Endodermal cell (in vitro differentiated cells): ENCODE data around the gene NUP50. TPM values are rescaled to one million over a fixed set of nuclear protein-coding genes. Genes with fewer than 3 reads are reported as not detected.

Experiments
- DNase-seq: peaks from one replicate; pipeline ENCODE4 v3.0.0-alpha.2; 2017
- H3K27ac ChIP-seq: 2 replicates; pipeline ENCODE4 v1.5.1; 2013; ENCODE audit warnings: mild to moderate bottlenecking, low read depth, low read length, moderate library complexity
- H3K27me3 ChIP-seq: 2 replicates; pipeline ENCODE4 v1.6.1; 2013; ENCODE audit warnings: mild to moderate bottlenecking, low read length, moderate library complexity; ENCODE audit not compliant: insufficient read depth, control insufficient read depth, poor library complexity, severe bottlenecking
- H3K36me3 ChIP-seq: 2 replicates; pipeline ENCODE4 v1.7.0; 2013; ENCODE audit warnings: mild to moderate bottlenecking, low read length, moderate library complexity; ENCODE audit not compliant: control insufficient read depth, insufficient read depth
- H3K4me1 ChIP-seq: one replicate; pipeline ENCODE4 v1.7.0; 2013; ENCODE audit warnings: low read length; ENCODE audit not compliant: control insufficient read depth, insufficient read depth
- H3K4me3 ChIP-seq: 2 replicates; pipeline ENCODE4 v1.5.1; 2013; ENCODE audit warnings: mild to moderate bottlenecking, low read length, moderate library complexity
- H3K9ac ChIP-seq: 2 replicates; pipeline ENCODE4 v1.6.1; 2013; ENCODE audit warnings: mild to moderate bottlenecking, low read length, moderate library complexity; ENCODE audit not compliant: poor library complexity, severe bottlenecking; ENCODE audit errors: extremely low read depth
- H3K9me3 ChIP-seq: 2 replicates; pipeline ENCODE4 v1.6.1; 2013; ENCODE audit warnings: mild to moderate bottlenecking, low read length, moderate library complexity; ENCODE audit not compliant: control insufficient read depth
- H3K27ac Mint-ChIP-seq: 2 replicates; pipeline ENCODE4 v1.8.0; 2020; ENCODE audit warnings: mixed read lengths
- H3K27me3 Mint-ChIP-seq: 2 replicates; pipeline ENCODE4 v1.8.0; 2021; ENCODE audit warnings: mild to moderate bottlenecking, mixed read lengths; ENCODE audit not compliant: insufficient read depth
- H3K36me3 Mint-ChIP-seq: 2 replicates; pipeline ENCODE4 v1.8.0; 2020; ENCODE audit warnings: low read depth, mixed read lengths
- H3K4me1 Mint-ChIP-seq: 2 replicates; pipeline ENCODE4 v1.8.0; 2020; ENCODE audit warnings: mixed read lengths
- H3K4me3 Mint-ChIP-seq: 2 replicates; pipeline ENCODE4 v1.8.0; 2020; ENCODE audit warnings: mild to moderate bottlenecking, moderate library complexity, mixed read lengths
- H3K9me3 Mint-ChIP-seq: 2 replicates; pipeline ENCODE4 v1.8.0; 2020; ENCODE audit warnings: mild to moderate bottlenecking, mixed read lengths
- WGBS, 2 experiments: methylation state at CpG; one replicate each; pipeline versions ENCODE4 v1.1.5 to v1.1.7; 2013; ENCODE audit warnings: missing lambda C conversion rate in 2 of 2, mixed read lengths in 1 of 2; ENCODE audit not compliant: insufficient coverage in 1 of 2, insufficient read length in 1 of 2; 5-methylcytosine and 5-hydroxymethylcytosine counted together
- total RNA-seq, 2 donors: library from RNA; stranded (reverse); fragmentation: NEBNext Ultra II Directional in 1 of 2; extraction: Animal tissue kit (Norgen Biotek cat#: 25700) in 1 of 2; gene quantifications; 2 replicates in 1 of 2; 3 replicates in 1 of 2; pipeline ENCODE4 v1.2.1, GENCODE V29; 2021
- TF ChIP-seq, protein P1 (sequence below): fragments of 200-600 bp; sonication (generic); conservative IDR thresholded peaks from 2 replicates; pipeline ENCODE4 v1.5.0; 2021; ENCODE audit warnings: antibody characterized with exemption, mild to moderate bottlenecking

NUP50 gene
- total RNA-seq, 2 donors from 2014 or later, result 101 to 115 TPM

DNA sequence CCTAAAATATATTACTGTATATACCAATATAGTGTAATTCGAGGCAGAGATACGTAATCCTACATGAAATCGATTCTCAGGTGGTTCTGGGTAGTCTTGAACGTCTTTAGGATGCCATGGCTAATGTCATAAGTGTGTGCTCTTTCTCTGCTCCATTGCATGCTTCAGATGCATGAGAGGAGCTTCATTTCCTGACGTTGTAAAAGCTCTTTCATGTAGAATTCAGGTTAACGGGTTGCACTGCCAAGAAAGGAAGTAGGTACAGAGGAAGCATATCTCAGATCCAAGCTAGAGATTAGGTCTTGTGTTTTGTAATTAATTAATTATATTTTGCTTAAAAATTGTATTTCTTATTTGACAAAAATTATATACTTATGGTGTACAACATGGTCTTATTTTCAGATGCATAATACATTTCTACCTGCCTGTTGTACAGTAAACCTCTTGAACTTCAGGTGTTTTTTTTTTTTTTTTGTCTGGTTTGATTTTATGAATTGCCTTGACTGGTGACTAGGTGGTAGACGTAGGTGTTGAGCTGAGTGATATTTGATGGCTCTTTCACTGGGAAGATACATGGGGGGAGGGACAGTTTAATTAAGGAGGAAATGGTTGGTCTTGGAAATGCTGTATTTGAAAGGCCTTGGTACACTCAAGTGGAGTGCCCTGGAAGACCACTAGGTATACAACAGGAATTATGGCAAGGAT is 9.3 kb downstream of the NUP50 start:
- Histone ChIP-seq H3K9ac (no peak overlapping the region), H3K36me3 (peaks cover 99% of the 10 kb centered on the region), H3K9me3 (no peaks in the 10 kb centered on the region), H3K27ac (no peak overlapping the region), H3K4me3 (no peak overlapping the region), H3K4me1 (peaks cover 5% of the 10 kb centered on the region), H3K27me3 (no peaks in the 10 kb centered on the region)
- Mint-ChIP-seq H3K4me1 (no peaks in the 10 kb centered on the region), H3K9me3 (no peaks in the 10 kb centered on the region), H3K36me3 (peaks cover 82% of the 10 kb centered on the region), H3K27me3 (no peaks in the 10 kb centered on the region), H3K4me3 (no peak overlapping the region), H3K27ac (no peak overlapping the region)
- TF ChIP-seq, protein P1, sequence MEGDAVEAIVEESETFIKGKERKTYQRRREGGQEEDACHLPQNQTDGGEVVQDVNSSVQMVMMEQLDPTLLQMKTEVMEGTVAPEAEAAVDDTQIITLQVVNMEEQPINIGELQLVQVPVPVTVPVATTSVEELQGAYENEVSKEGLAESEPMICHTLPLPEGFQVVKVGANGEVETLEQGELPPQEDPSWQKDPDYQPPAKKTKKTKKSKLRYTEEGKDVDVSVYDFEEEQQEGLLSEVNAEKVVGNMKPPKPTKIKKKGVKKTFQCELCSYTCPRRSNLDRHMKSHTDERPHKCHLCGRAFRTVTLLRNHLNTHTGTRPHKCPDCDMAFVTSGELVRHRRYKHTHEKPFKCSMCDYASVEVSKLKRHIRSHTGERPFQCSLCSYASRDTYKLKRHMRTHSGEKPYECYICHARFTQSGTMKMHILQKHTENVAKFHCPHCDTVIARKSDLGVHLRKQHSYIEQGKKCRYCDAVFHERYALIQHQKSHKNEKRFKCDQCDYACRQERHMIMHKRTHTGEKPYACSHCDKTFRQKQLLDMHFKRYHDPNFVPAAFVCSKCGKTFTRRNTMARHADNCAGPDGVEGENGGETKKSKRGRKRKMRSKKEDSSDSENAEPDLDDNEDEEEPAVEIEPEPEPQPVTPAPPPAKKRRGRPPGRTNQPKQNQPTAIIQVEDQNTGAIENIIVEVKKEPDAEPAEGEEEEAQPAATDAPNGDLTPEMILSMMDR, result no peak
- no peak for DNase-seq
- 95 to 98% methylated on average over 4 to 7 of the region's 7 CpGs for WGBS, 2 experiments

- WGBS, 2 experiments, result 94 to 98% methylated on average over 5 to 9 of the region's 9 CpGs
- Histone ChIP-seq H3K9me3 (peaks cover 9% of the 10 kb centered on the region), H3K4me3 (no peak overlapping the region), H3K27me3 (no peaks in the 10 kb centered on the region), H3K36me3 (peaks cover 92% of the 10 kb centered on the region), H3K9ac (no peak overlapping the region), H3K27ac (no peak overlapping the region), H3K4me1 (peaks cover 5% of the 10 kb centered on the region)
- no peak for DNase-seq
- Mint-ChIP-seq H3K36me3 (peaks cover 87% of the 10 kb centered on the region), H3K27ac (no peak overlapping the region), H3K27me3 (no peaks in the 10 kb centered on the region), H3K4me1 (peaks cover 3% of the 10 kb centered on the region), H3K4me3 (no peak overlapping the region), H3K9me3 (no peaks in the 10 kb centered on the region)
- TF ChIP-seq, protein P1, result no peak
Measured at GRCh38 chr22:45179276-45180049, 15.7 kb downstream of the NUP50 start.

GRCh38 chr22:45180146-45180679 is 16.5 kb downstream of the NUP50 start:
- Histone ChIP-seq H3K4me3 (no peak overlapping the region), H3K27me3 (no peaks in the 10 kb centered on the region), H3K9me3 (peaks cover 9% of the 10 kb centered on the region), H3K9ac (no peak overlapping the region), H3K27ac (no peak overlapping the region), H3K4me1 (peaks cover 5% of the 10 kb centered on the region), H3K36me3 (peaks cover 88% of the 10 kb centered on the region)
- Mint-ChIP-seq H3K4me3 (no peak overlapping the region), H3K27me3 (no peaks in the 10 kb centered on the region), H3K4me1 (peaks cover 3% of the 10 kb centered on the region), H3K9me3 (no peaks in the 10 kb centered on the region), H3K27ac (peak overlapping the region; percentile 44), H3K36me3 (peaks cover 91% of the 10 kb centered on the region)
- peak; percentile 37 for DNase-seq
- TF ChIP-seq, protein P1, result no peak
- 92 to 95% methylated on average over 11 to 14 of the region's 14 CpGs for WGBS, 2 experiments
